ENCODE results near the gene ELOVL7. TPM values are rescaled to one million over a fixed set of nuclear protein-coding genes. Genes with fewer than 3 reads are reported as not detected.

ELOVL7 gene
- polyA plus RNA-seq, 1 of the 3 experiments (the other 2 are of a cell fraction), result 0.07 TPM

DNA sequence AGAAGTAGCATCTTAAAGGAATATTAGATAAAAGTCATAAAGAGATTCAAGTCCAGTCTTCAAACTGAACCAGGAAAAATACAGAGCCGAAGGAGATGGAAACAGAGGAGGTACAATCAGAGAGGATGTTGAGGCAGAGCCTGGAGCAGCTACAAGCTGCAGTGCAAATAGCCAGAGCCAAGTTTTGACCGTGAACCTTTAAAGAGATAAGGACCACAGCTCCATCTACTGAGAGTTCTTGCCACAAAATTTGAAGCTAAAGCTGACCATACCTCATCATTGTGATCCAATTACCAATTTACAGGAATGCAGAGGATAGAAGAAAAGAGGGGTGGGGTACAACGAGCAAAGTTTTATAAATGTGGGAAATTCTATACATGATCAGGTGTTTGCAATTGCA is 133.7 kb downstream of the ELOVL7 start:
- Histone ChIP-seq H3K27ac (ENCODE audit: low read depth in 2 of 2, low read length in 1 of 2) (no peak overlapping the region), H3K4me1 (ENCODE audit: control insufficient read depth in 1 of 2, insufficient read depth in 2 of 2, low read depth in 1 of 2, low read length in 1 of 2) (no peaks in the 10 kb centered on the region), H3K4me2 (no peak overlapping the region), H3K9me3 (no peaks in the 10 kb centered on the region), H3K9me2 (no peaks in the 10 kb centered on the region), H3F3A (replicated peaks; ENCODE audit: insufficient read depth) (no peaks in the 10 kb centered on the region), H3K36me3 (replicated peaks in 1 of 2; ENCODE audit: control insufficient read depth in 1 of 2, insufficient read depth in 2 of 2, low read length in 1 of 2) (no peaks in the 10 kb centered on the region), H3K4me3 (ENCODE audit: low read depth in 2 of 2, low read length in 1 of 2) (no peak overlapping the region), H3K79me2 (ENCODE audit: insufficient read depth) (no peaks in the 10 kb centered on the region), H2AFZ (ENCODE audit: low read depth) (no peak overlapping the region), H3K9ac (no peak overlapping the region), H3K27me3 (ENCODE audit: insufficient read depth) (no peaks in the 10 kb centered on the region), H4K20me1 (ENCODE audit: insufficient read depth) (no peaks in the 10 kb centered on the region)
- 29% methylated on average over 3 of the region's 3 CpGs for WGBS (ENCODE audit: low lambda C conversion rate)
- DNase-seq, result no peak
- TF ChIP-seq, protein P1, sequence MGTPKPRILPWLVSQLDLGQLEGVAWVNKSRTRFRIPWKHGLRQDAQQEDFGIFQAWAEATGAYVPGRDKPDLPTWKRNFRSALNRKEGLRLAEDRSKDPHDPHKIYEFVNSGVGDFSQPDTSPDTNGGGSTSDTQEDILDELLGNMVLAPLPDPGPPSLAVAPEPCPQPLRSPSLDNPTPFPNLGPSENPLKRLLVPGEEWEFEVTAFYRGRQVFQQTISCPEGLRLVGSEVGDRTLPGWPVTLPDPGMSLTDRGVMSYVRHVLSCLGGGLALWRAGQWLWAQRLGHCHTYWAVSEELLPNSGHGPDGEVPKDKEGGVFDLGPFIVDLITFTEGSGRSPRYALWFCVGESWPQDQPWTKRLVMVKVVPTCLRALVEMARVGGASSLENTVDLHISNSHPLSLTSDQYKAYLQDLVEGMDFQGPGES (IDR thresholded peaks at IDR 0.05; ENCODE audit: low read depth, low read length), result no peak
- no peak for TF ChIP-seq GATA2 (CRISPR knock-in tag; IDR thresholded peaks at IDR 0.05)
- POLR2A ChIA-PET, result no interaction called here
- CTCF ChIA-PET, result interaction anchor here (0.8 to 2.4 kb wide), 3 partner anchors 9 to 902 kb away, joined by 3 to 6 read pairs (median 3); partner anchors contain the start of gene DEPDC1B

DNA sequence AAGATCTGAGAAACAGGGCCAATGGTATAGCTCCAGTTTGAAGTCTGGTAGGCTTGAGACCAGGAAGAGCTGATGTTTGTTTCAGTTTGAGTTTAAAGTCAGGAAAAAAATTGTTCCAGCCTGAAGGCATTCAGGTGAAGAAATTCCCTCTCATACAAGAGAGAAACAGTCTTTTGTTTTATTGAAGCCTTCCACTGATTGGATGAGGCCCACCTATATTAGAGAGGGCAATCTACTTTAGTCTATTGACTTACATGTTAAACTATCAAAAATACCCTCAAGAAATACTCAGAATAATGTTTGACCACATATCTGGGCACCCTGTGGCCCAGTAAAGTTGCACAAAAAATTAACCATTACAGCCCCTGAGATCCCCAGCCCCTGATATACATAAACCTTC is 138.9 kb downstream of the ELOVL7 start:
- no peak overlapping the region for H3K9ac ChIP-seq
- no peak overlapping the region for H2AFZ ChIP-seq (ENCODE audit: low read depth)
- no peaks in the 10 kb centered on the region for H4K20me1 ChIP-seq (ENCODE audit: insufficient read depth)
- ChIA-PET CTCF (no interaction called here), POLR2A (no interaction called here)
- no peak for TF ChIP-seq FOXJ3 (CRISPR knock-in tag; IDR thresholded peaks at IDR 0.05)
- TF ChIP-seq, protein P2, sequence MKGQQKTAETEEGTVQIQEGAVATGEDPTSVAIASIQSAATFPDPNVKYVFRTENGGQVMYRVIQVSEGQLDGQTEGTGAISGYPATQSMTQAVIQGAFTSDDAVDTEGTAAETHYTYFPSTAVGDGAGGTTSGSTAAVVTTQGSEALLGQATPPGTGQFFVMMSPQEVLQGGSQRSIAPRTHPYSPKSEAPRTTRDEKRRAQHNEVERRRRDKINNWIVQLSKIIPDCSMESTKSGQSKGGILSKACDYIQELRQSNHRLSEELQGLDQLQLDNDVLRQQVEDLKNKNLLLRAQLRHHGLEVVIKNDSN (IDR thresholded peaks at IDR 0.05; ENCODE audit: borderline replicate concordance, low read depth), result no peak
- TF ChIP-seq EZH2phosphoT487 (IDR thresholded peaks at IDR 0.05; ENCODE audit: borderline replicate concordance, low read depth), result no peak
- TF ChIP-seq, protein P3, sequence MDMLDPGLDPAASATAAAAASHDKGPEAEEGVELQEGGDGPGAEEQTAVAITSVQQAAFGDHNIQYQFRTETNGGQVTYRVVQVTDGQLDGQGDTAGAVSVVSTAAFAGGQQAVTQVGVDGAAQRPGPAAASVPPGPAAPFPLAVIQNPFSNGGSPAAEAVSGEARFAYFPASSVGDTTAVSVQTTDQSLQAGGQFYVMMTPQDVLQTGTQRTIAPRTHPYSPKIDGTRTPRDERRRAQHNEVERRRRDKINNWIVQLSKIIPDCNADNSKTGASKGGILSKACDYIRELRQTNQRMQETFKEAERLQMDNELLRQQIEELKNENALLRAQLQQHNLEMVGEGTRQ (IDR thresholded peaks at IDR 0.05; ENCODE audit: borderline replicate concordance, low read depth, low read length), result no peak
- no peak for TF ChIP-seq POLR2AphosphoS5 (IDR thresholded peaks at IDR 0.05; ENCODE audit: low read depth, low read length)
- TF ChIP-seq, protein P4, sequence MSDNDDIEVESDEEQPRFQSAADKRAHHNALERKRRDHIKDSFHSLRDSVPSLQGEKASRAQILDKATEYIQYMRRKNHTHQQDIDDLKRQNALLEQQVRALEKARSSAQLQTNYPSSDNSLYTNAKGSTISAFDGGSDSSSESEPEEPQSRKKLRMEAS (IDR thresholded peaks at IDR 0.05; ENCODE audit: low read depth), result no peak
- TF ChIP-seq NRF1 (IDR thresholded peaks at IDR 0.05; ENCODE audit: low read depth, low read length), result no peak
- TF ChIP-seq TCF12 (IDR thresholded peaks at IDR 0.05), result no peak
- TF ChIP-seq ELF1 (IDR thresholded peaks at IDR 0.05), result no peak
- no peak for TF ChIP-seq TEAD4 (IDR thresholded peaks at IDR 0.05; ENCODE audit: borderline replicate concordance, insufficient read depth)
- TF ChIP-seq, protein P5, sequence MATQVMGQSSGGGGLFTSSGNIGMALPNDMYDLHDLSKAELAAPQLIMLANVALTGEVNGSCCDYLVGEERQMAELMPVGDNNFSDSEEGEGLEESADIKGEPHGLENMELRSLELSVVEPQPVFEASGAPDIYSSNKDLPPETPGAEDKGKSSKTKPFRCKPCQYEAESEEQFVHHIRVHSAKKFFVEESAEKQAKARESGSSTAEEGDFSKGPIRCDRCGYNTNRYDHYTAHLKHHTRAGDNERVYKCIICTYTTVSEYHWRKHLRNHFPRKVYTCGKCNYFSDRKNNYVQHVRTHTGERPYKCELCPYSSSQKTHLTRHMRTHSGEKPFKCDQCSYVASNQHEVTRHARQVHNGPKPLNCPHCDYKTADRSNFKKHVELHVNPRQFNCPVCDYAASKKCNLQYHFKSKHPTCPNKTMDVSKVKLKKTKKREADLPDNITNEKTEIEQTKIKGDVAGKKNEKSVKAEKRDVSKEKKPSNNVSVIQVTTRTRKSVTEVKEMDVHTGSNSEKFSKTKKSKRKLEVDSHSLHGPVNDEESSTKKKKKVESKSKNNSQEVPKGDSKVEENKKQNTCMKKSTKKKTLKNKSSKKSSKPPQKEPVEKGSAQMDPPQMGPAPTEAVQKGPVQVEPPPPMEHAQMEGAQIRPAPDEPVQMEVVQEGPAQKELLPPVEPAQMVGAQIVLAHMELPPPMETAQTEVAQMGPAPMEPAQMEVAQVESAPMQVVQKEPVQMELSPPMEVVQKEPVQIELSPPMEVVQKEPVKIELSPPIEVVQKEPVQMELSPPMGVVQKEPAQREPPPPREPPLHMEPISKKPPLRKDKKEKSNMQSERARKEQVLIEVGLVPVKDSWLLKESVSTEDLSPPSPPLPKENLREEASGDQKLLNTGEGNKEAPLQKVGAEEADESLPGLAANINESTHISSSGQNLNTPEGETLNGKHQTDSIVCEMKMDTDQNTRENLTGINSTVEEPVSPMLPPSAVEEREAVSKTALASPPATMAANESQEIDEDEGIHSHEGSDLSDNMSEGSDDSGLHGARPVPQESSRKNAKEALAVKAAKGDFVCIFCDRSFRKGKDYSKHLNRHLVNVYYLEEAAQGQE (IDR thresholded peaks at IDR 0.05; ENCODE audit: low read depth, low read length), result no peak
- no peak for TF ChIP-seq GABPA (IDR thresholded peaks at IDR 0.05; ENCODE audit: low read depth)
- TF ChIP-seq MXI1 (IDR thresholded peaks at IDR 0.05; ENCODE audit: low read depth, low read length), result no peak
- TF ChIP-seq GATA2 (CRISPR knock-in tag; IDR thresholded peaks at IDR 0.05), result no peak
- TF ChIP-seq, protein P6, sequence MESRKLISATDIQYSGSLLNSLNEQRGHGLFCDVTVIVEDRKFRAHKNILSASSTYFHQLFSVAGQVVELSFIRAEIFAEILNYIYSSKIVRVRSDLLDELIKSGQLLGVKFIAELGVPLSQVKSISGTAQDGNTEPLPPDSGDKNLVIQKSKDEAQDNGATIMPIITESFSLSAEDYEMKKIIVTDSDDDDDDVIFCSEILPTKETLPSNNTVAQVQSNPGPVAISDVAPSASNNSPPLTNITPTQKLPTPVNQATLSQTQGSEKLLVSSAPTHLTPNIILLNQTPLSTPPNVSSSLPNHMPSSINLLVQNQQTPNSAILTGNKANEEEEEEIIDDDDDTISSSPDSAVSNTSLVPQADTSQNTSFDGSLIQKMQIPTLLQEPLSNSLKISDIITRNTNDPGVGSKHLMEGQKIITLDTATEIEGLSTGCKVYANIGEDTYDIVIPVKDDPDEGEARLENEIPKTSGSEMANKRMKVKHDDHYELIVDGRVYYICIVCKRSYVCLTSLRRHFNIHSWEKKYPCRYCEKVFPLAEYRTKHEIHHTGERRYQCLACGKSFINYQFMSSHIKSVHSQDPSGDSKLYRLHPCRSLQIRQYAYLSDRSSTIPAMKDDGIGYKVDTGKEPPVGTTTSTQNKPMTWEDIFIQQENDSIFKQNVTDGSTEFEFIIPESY (IDR thresholded peaks at IDR 0.05; ENCODE audit: borderline replicate concordance, low read depth), result no peak
- no peaks in the 10 kb centered on the region for H3K9me2 ChIP-seq
- H3F3A ChIP-seq (replicated peaks; ENCODE audit: insufficient read depth), result no peaks in the 10 kb centered on the region
- no peak overlapping the region for H3K27ac ChIP-seq (ENCODE audit: low read depth in 2 of 2, low read length in 1 of 2)
- H3K79me2 ChIP-seq (ENCODE audit: insufficient read depth), result no peaks in the 10 kb centered on the region
- H3K4me1 ChIP-seq (ENCODE audit: control insufficient read depth in 1 of 2, insufficient read depth in 2 of 2, low read depth in 1 of 2, low read length in 1 of 2), result peaks cover 0 to 3% of the 10 kb centered on the region in 2 experiments; a peak in 2 of 4 replicates
- no peaks in the 10 kb centered on the region; the same call in 1 of the 2 replicates for H3K27me3 ChIP-seq (ENCODE audit: insufficient read depth)
- no peak for DNase-seq
- H3K4me2 ChIP-seq, result no peak overlapping the region
- no peaks in the 10 kb centered on the region for H3K36me3 ChIP-seq (replicated peaks in 1 of 2; ENCODE audit: control insufficient read depth in 1 of 2, insufficient read depth in 2 of 2, low read length in 1 of 2)
- H3K9me3 ChIP-seq, result no peaks in the 10 kb centered on the region
- no peak overlapping the region for H3K4me3 ChIP-seq (ENCODE audit: low read depth in 2 of 2, low read length in 1 of 2)
